Endothelial cell of umbilical vein (primary cell): Measurements from ENCODE around the gene ZBTB37. TPM values are rescaled to one million over a fixed set of nuclear protein-coding genes. Genes with fewer than 3 reads are reported as not detected.

Experiments
- BruUV-seq: library from RNA; stranded (reverse); fragments of 400-500 nt; replicated peaks from 2 replicates; lab custom pipeline; 2021; lab: Mats Ljungman, UMichigan
- CTCF ChIA-PET: fragments of 300-600, 350-600 bp; sonication (Branson Sonifier 250); formaldehyde crosslinking; loops from one replicate; lab custom pipeline; 2021; ENCODE audit warnings: antibody characterized with exemption, inconsistent platforms; lab: Charles Lee
- POLR2A ChIA-PET: fragments of 300-600, 350-600 bp; sonication (Branson Sonifier 250); formaldehyde crosslinking; loops from one replicate; lab custom pipeline; 2021; ENCODE audit warnings: antibody characterized with exemption, inconsistent platforms; lab: Charles Lee
- DNase-seq: peaks from one replicate; pipeline ENCODE4 v3.0.0-alpha.2; 2011; ENCODE audit warnings: low read depth, low spot score
- FAIRE-seq: peaks from 2 replicates; lab custom pipeline; 2011; peaks lifted over from hg19 to GRCh38; lab: Jason Lieb, UNC
- H2AFZ ChIP-seq: 2 replicates; pipeline ENCODE4 v1.6.0; 2012; ENCODE audit warnings: low read depth, low read length, control low read depth, inconsistent platforms
- H3K27ac ChIP-seq: 2 replicates; pipeline ENCODE4 v1.5.1; 2011; ENCODE audit warnings: low read depth, mild to moderate bottlenecking, control low read depth, low read length, moderate library complexity; ENCODE audit not compliant: insufficient read depth
- H3K27me3 ChIP-seq, 2 experiments: 2 replicates each; pipeline versions ENCODE4 v1.6.0 to v1.6.1; 2011; ENCODE audit warnings: low read length in 2 of 2, mixed read lengths in 1 of 2; ENCODE audit not compliant: control insufficient read depth in 2 of 2, insufficient read depth in 2 of 2
- H3K36me3 ChIP-seq, 2 experiments: 2 replicates in 1 of 2; 3 replicates in 1 of 2; pipeline ENCODE4 v1.5.1; 2011; ENCODE audit warnings: low read length in 2 of 2, mild to moderate bottlenecking in 1 of 2, moderate library complexity in 1 of 2; ENCODE audit not compliant: control insufficient read depth in 2 of 2, insufficient read depth in 2 of 2; ENCODE audit errors: extremely low read depth in 1 of 2
- H3K4me1 ChIP-seq: 3 replicates; pipeline ENCODE4 v1.5.1; 2011; ENCODE audit warnings: mild to moderate bottlenecking, low read length; ENCODE audit not compliant: control insufficient read depth, insufficient read depth; ENCODE audit errors: extremely low read depth
- H3K4me2 ChIP-seq: 2 replicates; pipeline ENCODE4 v1.6.1; 2011; ENCODE audit warnings: low read length, control low read depth, mixed read lengths; ENCODE audit not compliant: insufficient read depth
- H3K4me3 ChIP-seq, 3 experiments: fragments of 200-600 bp in 1 of 3; sonication (generic), shearing (Covaris generic) in 1 of 3; replicated peaks in 1 of 3; 2 replicates each; pipeline ENCODE4 v1.5.1; 2011 to 2016; ENCODE audit warnings: control low read depth in 3 of 3, low read length in 3 of 3, mild to moderate bottlenecking in 2 of 3, inconsistent platforms in 1 of 3, low read depth in 1 of 3, moderate library complexity in 1 of 3; ENCODE audit not compliant: insufficient read depth in 1 of 3
- H3K79me2 ChIP-seq: 2 replicates; pipeline ENCODE4 v1.6.0; 2012; ENCODE audit warnings: low read length, inconsistent platforms; ENCODE audit not compliant: control insufficient read depth, insufficient read depth
- H3K9ac ChIP-seq: replicated peaks from 2 replicates; pipeline ENCODE3; 2011; ENCODE audit warnings: low read length, control low read depth; ENCODE audit not compliant: insufficient read depth; ENCODE audit errors: extremely low read depth
- H3K9me1 ChIP-seq: replicated peaks from 3 replicates; pipeline ENCODE4 v1.6.0; 2011; ENCODE audit warnings: mild to moderate bottlenecking, low read length; ENCODE audit not compliant: control insufficient read depth, insufficient read depth; ENCODE audit errors: extremely low read depth
- H3K9me3 ChIP-seq: replicated peaks from 2 replicates; pipeline ENCODE4 v1.5.1; 2012; ENCODE audit warnings: low read length, inconsistent platforms; ENCODE audit not compliant: control insufficient read depth, insufficient read depth
- H4K20me1 ChIP-seq: replicated peaks from 2 replicates; pipeline ENCODE3; 2011; ENCODE audit warnings: mild to moderate bottlenecking, low read length; ENCODE audit not compliant: control insufficient read depth, insufficient read depth; ENCODE audit errors: extremely low read depth
- CTCF ChIP-seq, 2 donors: IDR thresholded peaks; 1 replicate in 1 of 2; 2 replicates in 1 of 2; pipeline ENCODE4 v1.5.1; 2011; ENCODE audit warnings: low read length in 2 of 2, mild to moderate bottlenecking in 2 of 2, moderate library complexity in 2 of 2, control low read depth in 1 of 2, inconsistent platforms in 1 of 2, low read depth in 1 of 2; ENCODE audit not compliant: insufficient read depth in 1 of 2; ENCODE audit errors: extremely low read depth in 1 of 2
- EZH2 ChIP-seq: IDR thresholded peaks from 2 replicates; pipeline ENCODE4 v1.6.1; 2012; ENCODE audit warnings: borderline replicate concordance, low read depth, mild to moderate bottlenecking, moderate library complexity, low read length, inconsistent platforms; ENCODE audit not compliant: severe bottlenecking
- FOS ChIP-seq: IDR thresholded peaks from 2 replicates; pipeline ENCODE4 v1.6.1; 2011; ENCODE audit warnings: mild to moderate bottlenecking, low read length, moderate library complexity, borderline replicate concordance; ENCODE audit not compliant: insufficient read depth
- GATA2 ChIP-seq: IDR thresholded peaks from 2 replicates; pipeline ENCODE4 v1.7.0; 2011; ENCODE audit warnings: low read depth, mild to moderate bottlenecking, moderate library complexity, mixed read lengths, low read length; ENCODE audit not compliant: insufficient read length, insufficient read depth
- JUN ChIP-seq: IDR thresholded peaks from 2 replicates; pipeline ENCODE4 v1.6.1; 2011; ENCODE audit warnings: borderline replicate concordance, low read depth; ENCODE audit not compliant: insufficient read length, insufficient read depth
- MAX ChIP-seq: IDR thresholded peaks from 2 replicates; pipeline ENCODE4 v1.6.1; 2011; ENCODE audit not compliant: insufficient read depth, insufficient read length
- MYC ChIP-seq: IDR thresholded peaks from one replicate; pipeline ENCODE4 v1.6.1; 2011; ENCODE audit warnings: mild to moderate bottlenecking, low read depth, low read length
- POLR2A ChIP-seq: IDR thresholded peaks from 2 replicates; pipeline ENCODE4 v1.6.1; 2012; ENCODE audit warnings: low read depth, mild to moderate bottlenecking, control low read depth, low read length
- POLR2AphosphoS5 ChIP-seq: IDR thresholded peaks from 2 replicates; pipeline ENCODE4 v1.6.1; 2012; ENCODE audit warnings: low read depth, mild to moderate bottlenecking, control low read depth, low read length, moderate library complexity; ENCODE audit not compliant: insufficient read depth
- dilution Hi-C: fragments of 300-500 bp; cut with MboI; formaldehyde crosslinking; loops from one replicate; pipeline ENCODE4 v1.15.0; 2019; ENCODE audit warnings: low sequenced_read_pairs; ENCODE audit not compliant: extremely low pct_ligation_motif_present
- intact Hi-C: fragments of 100-400 bp; cut with micrococcal nuclease; formaldehyde crosslinking; loops from one replicate; pipeline ENCODE4 v1.10.0; 2022
- polyA plus RNA-seq, 4 experiments: library from polyadenylated mRNA; depleted of rRNA in 3 of 4; stranded (reverse) in 3 of 4; unstranded in 1 of 4; fragments of >200 nt; gene quantifications; 2 replicates each; pipeline versions ENCODE4 v1.2.1 to v1.2.3, GENCODE V29; 2011 to 2012; ENCODE audit warnings: missing spikeins in 1 of 4
- total RNA-seq: library from RNA; stranded (reverse); gene quantifications from 2 replicates; pipeline ENCODE4 v1.2.3, GENCODE V29; 2021

The ZBTB37 gene
- total and polyA plus RNA-seq, 2 donors (not counting 3 experiments of a cell fraction or from before 2014, with no cell fraction given) = 0.94 to 5.9 TPM

GRCh38 chr1:173853074-173853473 is 15.1 kb upstream of the ZBTB37 start:
- BruUV-seq = no TSS peak
- Histone ChIP-seq H3K36me3 (peaks cover 0 to 10% of the 10 kb centered on the region in 2 experiments), H3K4me3 (peak overlapping the region in 1 of 3 experiments; percentile 6), H3K79me2 (no peaks in the 10 kb centered on the region), H4K20me1 (no peaks in the 10 kb centered on the region), H3K27me3 (no peaks in the 10 kb centered on the region), H3K9ac (peak overlapping the region; percentile 68), H3K4me1 (peaks cover 15% of the 10 kb centered on the region), H3K9me1 (no peaks in the 10 kb centered on the region), H3K27ac (peak overlapping the region; percentile 92), H3K9me3 (no peaks in the 10 kb centered on the region), H2AFZ (peak overlapping the region; percentile 36), H3K4me2 (peak overlapping the region; percentile 52)
- peak; percentile 92 for FAIRE-seq
- CTCF ChIA-PET = no interaction called here
- intact Hi-C loops = loop anchor here (1.0 kb wide), 2 partner anchors 15 to 29 kb away; partner anchors contain the start of genes CENPL, DARS2 and ZBTB37
- DNase-seq = peak; percentile 96
- dilution Hi-C loops = no loop called here
- peak; percentile 51 for TF ChIP-seq POLR2AphosphoS5
- TF ChIP-seq EZH2 = no peak
- no peak for TF ChIP-seq MYC
- peak; percentile 71 for TF ChIP-seq JUN
- no peak for TF ChIP-seq CTCF (IDR thresholded peaks at IDR 0.05; ENCODE audit: extremely low read depth in 1 of 2, insufficient read depth in 1 of 2, low read depth in 1 of 2, low read length in 2 of 2)
- TF ChIP-seq FOS = peak; percentile 74
- no peak for TF ChIP-seq MAX
- TF ChIP-seq POLR2A = peak; percentile 15
- TF ChIP-seq GATA2 = peak; percentile 95
- POLR2A ChIA-PET = interaction anchor here (1.0 to 1.4 kb wide), 2 partner anchors 14 to 15 kb away, joined by 3 to 4 read pairs; partner anchors contain the start of gene ZBTB37
